T-helper 22 cell (primary cell): Measurements from ENCODE around the gene LPP.

Experiments
- DNase-seq: peaks from one replicate; pipeline ENCODE4 v3.0.0-alpha.2; 2020; ENCODE audit warnings: low read depth

The LPP gene

DNA sequence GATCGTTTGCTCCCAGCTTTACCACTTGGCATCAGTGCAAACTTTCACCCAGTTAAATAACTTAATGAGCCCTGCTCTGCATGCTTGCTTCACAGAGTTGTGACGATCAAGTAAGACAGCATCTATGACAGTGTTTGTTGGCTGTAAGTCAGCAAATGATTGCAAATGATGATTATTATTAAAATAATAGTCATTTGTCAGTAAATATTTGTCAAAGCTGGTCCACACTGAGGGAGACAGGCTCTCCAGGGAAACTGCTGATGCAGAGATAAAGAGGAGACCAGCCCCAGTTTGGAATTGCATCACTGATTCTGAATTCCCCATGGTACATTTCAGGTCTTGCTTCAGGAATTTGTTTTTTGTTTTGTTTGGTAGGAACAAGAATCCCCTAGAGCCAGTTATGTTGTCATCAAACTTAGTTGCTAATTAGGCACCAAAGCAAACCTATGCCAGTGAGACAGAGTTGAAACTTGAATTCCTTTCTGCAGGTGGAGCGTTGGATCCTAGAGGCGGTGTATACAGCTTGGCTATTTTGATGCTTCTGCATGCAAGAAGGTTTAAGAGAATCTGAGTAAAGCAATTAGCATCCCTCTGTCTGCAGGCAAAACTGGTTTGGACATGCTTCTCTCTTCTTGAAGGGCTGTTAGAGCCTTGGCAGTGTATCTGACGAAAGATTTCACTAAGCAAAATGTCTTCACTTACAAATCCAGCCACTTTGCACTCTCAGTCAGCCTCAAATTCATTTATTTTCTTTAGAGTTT, 679.2 kb downstream of the LPP start:
- DNase-seq, result no peak

GRCh38 chr3:188834349-188834748, 680.4 kb downstream of the LPP start:
- DNase-seq, result no peak

- no peak for DNase-seq
Measured at GRCh38 chr3:188839187-188839695, 685.3 kb downstream of the LPP start.

DNA sequence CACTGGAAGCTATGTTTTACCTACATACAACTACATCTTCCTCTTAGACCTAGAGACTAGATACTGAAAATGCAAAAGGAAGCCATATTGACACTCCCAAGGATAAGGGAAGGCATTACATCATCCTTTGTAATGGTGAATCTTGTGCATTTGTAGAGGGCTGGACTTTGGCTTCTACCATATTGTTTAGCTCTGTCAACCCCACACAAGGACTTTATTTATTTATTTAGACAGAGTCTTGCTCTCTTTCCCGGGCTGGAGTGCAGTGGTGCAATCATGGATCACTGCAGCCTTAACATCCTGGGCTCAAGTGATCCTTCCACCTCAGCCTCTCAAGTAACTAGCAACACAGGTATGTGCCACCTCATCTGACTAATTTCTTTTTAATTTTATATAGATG, 686.3 kb downstream of the LPP start:
- no peak for DNase-seq

- DNase-seq, result no peak
Measured at GRCh38 chr3:188841906-188842305, 687.9 kb downstream of the LPP start.

GRCh38 chr3:188842639-188843038, 688.7 kb downstream of the LPP start:
- DNase-seq, result no peak

GRCh38 chr3:188844096-188844495, 690.1 kb downstream of the LPP start:
- DNase-seq, result no peak

GRCh38 chr3:188845514-188845913, 691.6 kb downstream of the LPP start:
- DNase-seq, result no peak

GRCh38 chr3:188848947-188849346, 695.0 kb downstream of the LPP start:
- no peak for DNase-seq

DNA sequence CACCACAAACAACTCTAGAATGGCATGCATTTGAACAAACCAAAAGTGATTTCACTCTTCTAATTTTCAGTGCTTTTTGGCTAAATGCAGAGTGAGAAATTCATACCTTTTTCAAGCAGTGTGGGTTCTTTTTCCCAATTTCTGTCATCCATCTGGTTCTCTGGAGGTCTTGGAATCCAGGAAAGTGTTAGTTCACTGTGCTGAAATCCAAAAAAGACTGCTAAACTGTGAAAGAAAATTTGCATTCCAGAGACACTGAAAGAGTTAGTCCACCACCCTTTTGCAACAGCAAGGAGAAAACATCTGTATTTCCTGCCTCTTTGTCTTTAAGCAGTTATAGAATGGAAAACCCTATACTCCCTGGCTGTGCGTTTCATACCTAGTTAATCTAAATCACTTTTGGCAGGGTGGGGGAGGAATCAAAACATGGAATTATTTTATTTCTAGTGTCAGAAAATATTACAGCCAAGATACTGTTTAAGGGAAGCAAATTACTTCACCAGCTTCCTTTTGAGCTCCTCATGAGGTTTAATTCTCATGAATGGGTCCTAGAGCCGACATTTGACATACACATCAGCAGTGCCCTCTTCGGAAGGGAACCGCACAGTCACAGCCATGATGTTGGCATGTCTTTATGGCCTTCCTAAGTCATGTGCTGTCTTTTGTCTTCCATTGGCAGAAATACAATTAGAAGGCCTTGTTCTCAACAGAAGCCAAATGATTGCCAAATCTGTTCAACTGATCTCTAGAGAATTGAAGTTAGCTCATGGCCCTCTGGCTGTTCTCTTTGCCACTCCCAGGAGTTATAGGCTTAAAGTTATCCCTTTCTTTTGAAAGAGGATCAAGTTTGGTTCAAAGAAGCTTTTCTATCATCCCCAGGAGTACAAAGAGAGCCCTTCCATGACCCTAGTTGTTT, 700.2 kb downstream of the LPP start:
- DNase-seq, result no peak

- DNase-seq, result no peak
Measured at GRCh38 chr3:188854772-188855149, 700.8 kb downstream of the LPP start.

- no peak for DNase-seq
Measured at GRCh38 chr3:188855675-188856074, 701.7 kb downstream of the LPP start.

- DNase-seq, result no peak
Measured at GRCh38 chr3:188860147-188860546, 706.2 kb downstream of the LPP start.

GRCh38 chr3:188861842-188862744, 708.1 kb downstream of the LPP start:
- DNase-seq, result no peak

DNA sequence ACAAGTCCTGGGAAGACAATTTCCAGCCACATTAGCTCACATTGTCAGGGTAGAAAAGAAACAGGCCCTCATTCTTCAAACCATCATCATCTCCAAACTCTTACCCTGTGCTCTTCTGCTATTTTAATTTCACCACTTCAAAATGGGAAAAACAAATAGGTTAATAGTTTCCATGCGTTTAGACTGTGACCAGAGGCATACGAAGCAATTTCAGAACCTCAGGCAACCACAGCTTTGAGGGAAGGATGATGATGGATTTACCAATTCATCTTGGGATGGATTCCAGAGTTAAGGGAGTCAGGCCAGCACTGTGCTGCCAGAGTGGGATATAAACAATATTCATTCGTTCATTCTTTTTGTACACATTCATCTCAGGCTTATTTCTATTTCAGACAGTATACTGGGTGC, 710.0 kb downstream of the LPP start:
- no peak for DNase-seq

DNA sequence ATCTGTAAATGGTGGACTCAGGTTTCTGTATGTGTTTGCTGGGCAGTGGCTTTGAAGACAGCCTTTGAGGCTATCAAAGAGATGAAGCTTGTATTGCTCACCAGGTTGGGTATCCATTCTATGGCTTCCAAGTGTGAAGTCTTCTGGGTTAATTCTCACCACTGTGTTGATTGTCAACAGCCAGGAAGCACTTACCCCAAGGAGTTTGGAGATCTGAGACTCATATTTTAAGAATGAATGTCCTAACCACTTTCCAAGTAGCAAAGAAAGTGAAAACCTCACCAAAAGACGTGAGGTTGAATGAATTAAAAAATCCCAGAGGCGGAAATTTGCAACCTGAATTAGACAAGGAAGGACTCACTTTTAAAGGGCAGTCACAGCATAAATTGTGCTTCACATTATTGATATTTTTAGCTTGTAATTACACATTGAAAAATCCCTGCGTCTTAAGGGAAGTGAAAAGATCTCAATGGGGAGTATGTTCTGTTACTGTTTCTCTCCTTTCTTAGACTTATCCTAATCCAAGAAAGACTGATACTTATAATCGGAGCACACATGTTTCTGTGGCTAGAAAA, 713.8 kb downstream of the LPP start:
- DNase-seq, result no peak

GRCh38 chr3:188868803-188869202, 714.8 kb downstream of the LPP start:
- DNase-seq, result no peak

DNA sequence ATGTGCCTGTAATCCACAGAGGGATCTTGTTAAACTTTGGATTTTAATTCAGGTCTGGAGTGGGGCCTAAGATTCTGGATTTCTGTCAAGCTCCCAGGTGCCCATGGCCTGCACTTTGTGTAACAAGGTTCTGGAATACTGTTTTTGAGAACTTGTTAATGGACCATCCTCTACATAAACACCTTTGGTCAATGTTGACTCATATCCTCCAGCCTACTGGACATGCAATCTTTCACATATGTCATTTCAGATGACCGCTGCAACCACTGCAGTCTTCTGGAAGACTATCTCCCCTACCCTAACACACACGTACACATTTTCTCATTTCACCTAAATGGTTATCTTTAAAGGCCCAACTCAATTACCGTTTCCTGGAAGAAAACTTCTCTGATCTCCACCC, 715.7 kb downstream of the LPP start:
- DNase-seq, result no peak

DNA sequence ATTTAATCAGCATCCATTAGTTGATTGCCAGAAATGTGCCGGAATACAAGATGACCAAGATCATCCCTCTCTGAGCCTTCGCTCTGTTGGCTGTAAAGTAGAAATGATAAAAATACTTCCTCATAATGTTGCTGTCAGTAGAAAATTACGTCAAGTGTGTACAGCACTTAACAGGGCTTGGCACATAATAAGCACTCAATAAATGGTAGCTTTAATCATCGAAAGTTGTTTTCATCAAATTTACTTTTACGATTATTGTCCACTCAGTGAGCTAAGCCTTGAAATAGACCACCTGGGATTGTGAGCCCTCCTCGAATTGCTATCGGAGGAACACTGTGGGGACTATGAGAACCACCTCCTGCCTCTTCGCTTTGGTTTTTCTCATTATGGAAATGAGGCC, 716.5 kb downstream of the LPP start:
- DNase-seq, result no peak

DNA sequence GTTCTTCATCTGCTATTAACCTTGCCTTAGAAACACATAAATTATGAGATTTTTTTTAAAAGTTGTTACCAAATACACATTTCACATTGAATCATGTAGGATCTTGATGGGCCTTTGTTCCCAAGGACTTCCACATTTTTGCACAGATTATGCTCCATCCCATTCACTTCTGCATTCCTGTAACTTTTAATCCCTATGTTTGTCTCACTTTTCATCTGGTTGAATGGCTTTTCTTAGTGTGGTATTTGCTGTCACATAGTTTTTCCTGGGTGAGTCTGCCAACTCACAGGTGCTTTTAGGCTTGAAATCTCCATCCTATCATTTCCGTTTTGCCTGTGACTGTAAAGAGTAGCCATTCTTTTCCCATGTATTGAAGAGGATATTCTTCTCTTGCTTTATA, 720.6 kb downstream of the LPP start:
- no peak for DNase-seq

DNA sequence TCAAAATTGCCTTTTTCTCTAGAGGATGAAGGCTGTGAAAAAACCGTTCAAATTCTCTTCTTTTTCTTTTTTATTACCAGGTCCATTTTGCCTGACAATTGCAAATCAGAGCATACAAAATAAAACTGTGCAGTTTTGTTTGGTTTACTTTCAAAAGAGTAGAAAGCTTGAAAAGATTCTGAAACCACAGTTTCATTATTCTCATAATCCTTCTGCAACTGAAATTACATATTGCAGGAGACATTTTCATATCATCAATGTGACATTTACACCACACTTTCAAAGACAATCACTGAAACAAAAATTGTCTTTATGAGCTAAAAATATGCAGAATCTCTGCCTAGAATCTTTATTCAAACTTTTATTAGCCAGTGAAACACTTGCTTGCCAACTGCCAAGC, 721.5 kb downstream of the LPP start:
- no peak for DNase-seq

GRCh38 chr3:188876370-188876769, 722.4 kb downstream of the LPP start:
- no peak for DNase-seq
